Astrocyte of the cerebellum (primary cell): ENCODE data around the gene ADGRG3.

Experiments
- DNase-seq: peaks from one replicate; pipeline ENCODE4 v3.0.0-alpha.2; 2011; ENCODE audit warnings: low read depth
- H3K4me3 ChIP-seq: 2 replicates; pipeline ENCODE4 v1.5.1; 2011; ENCODE audit warnings: mild to moderate bottlenecking, low read depth, low read length, moderate library complexity
- CTCF ChIP-seq: IDR thresholded peaks from 2 replicates; pipeline ENCODE4 v1.5.1; 2012; ENCODE audit warnings: low read length, low read depth, moderate library complexity, mild to moderate bottlenecking; ENCODE audit errors: missing control alignments
- in situ Hi-C: cut with HindIII; loops from 2 replicates; pipeline ENCODE4 v1.10.0; 2017; ENCODE audit warnings: low sequenced_read_pairs

Gene ADGRG3

GRCh38 chr16:57736419-57737351 is 68.6 kb downstream of the ADGRG3 start:
- DNase-seq, result peak; percentile 26
- peak; percentile 32 for TF ChIP-seq CTCF
- in situ Hi-C loops, result no loop called here
- H3K4me3 ChIP-seq, result peak overlapping the region; percentile 75

GRCh38 chr16:57738844-57739243 is 70.7 kb downstream of the ADGRG3 start:
- TF ChIP-seq CTCF, result no peak
- in situ Hi-C loops, result no loop called here
- no peak overlapping the region for H3K4me3 ChIP-seq
- DNase-seq, result no peak
